GM10266 (cell line): Measurements from ENCODE around the gene KCP.

Experiments
- DNase-seq: peaks from one replicate; pipeline ENCODE4 v3.0.0; 2012; ENCODE audit errors: extremely low spot score
- CTCF ChIP-seq: IDR thresholded peaks from 2 replicates; pipeline ENCODE4 v1.5.1; 2012; ENCODE audit warnings: mild to moderate bottlenecking, low read depth; ENCODE audit not compliant: control insufficient read depth, insufficient read depth; ENCODE audit errors: missing control alignments

Gene KCP

DNA sequence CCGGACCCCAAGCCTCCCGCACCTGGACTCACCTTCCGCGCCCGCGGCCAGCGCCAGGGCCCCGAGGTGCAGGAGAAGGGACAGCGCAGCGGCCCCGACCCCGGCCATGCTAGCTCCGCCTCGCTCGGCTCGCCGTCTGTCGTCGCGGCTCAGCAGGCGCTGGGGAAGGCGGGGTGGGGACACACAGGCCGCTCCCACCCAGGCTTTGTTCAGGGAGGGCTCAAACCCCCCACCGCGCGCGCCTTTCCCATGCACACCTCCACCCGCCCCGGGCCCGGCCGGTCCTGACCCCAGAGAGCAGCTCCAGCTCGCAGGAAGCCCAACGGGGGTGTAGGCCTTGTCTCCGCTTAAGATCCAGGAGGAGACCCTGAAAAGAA, at the start of gene KCP:
Gene KCP, minus strand, starts transcription at position 141 of the 377 bp plus-strand sequence. Its CDS starts 33 bp downstream, at position 108.
- no peak for DNase-seq
- no peak for TF ChIP-seq CTCF

DNA sequence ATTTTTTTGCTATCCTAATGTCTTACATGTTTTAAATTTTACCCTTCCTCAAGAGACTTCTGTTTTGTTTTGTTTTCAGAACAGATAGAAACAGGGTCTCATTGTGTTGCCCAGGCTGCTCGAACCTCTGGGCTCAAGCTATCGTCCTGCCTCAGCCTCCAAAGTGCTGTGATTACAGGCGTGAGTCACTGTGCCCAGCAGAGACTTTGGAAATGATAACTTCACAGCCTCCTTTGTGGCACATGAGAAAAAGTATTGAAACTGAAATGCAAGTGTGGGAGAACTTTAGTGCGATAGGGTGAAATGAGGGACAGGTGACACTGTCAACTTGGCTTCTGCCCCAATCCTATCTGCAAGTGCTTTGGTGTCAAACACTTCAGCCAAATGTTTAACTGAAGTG, 48.8 kb upstream of the KCP start:
- TF ChIP-seq CTCF, result no peak
- no peak for DNase-seq

- no peak for DNase-seq
- no peak for TF ChIP-seq CTCF
These were observed 45.5 kb upstream of the KCP start for GRCh38 chr7:128955981-128956380.

DNA sequence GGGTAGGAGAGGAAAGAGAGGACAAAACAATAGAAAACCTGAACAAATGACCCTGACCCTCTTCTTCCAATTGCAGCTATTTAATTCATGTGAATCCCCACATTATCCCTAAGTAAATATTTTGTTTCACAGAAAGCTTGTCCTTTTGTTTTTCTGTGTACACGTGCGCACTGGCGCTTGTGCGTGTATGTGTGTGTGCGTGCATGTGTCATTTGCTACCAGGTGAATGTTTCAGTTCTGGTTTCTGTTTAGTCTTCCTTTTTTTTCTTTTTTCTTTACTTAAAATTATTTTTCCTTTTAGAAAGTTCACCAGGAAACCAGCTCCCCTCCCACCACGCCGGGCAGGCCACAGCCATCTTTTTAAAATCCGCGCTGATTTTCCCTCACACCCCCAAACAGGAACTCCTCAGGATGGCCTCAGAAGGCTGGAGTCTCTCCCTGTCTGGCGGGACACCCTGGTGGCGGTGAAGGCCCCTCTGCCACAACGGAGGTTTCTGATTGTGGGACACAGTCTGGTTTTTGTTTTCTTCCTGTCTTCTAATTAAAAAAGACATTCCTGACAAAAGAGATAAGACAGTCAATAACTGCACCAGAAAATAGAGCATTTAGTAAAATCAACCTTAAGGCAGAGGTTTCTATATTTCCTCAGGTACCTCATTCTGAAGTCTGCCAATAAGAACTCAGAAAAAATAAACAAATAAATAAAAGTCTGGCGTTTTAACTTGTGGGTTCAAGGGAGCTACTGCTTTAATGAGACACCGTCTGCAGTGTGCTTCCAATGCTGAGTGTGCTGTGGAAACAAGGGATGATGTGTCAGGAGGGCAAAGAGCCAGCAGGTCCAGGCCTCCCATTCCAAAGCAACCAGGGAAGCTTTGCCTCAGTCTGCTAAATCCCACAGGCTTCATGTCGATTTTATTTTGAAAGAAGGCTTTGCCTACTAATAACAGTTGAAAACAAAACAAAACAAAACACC, 44.6 kb upstream of the KCP start:
- DNase-seq, result no peak
- no peak for TF ChIP-seq CTCF

- DNase-seq, result no peak
- TF ChIP-seq CTCF, result no peak
These were observed 43.6 kb upstream of the KCP start for GRCh38 chr7:128954150-128954549.

GRCh38 chr7:128951296-128951695, 40.8 kb upstream of the KCP start:
- no peak for DNase-seq
- no peak for TF ChIP-seq CTCF
